Sigmoid colon (tissue), 7 donors: ENCODE measurements around the gene SPPL3. TPM values are rescaled to one million over a fixed set of nuclear protein-coding genes. Genes with fewer than 3 reads are reported as not detected.

Experiments used
- DNase-seq: peaks from one replicate; pipeline ENCODE4 v3.0.0-alpha.2; 2019
- H3K27ac ChIP-seq, 4 donors: fragments of 200-600 bp; sonication (generic); one replicate each; pipeline ENCODE4 v1.5.1; 2016 to 2019; ENCODE audit warnings: mild to moderate bottlenecking in 1 of 4
- H3K27me3 ChIP-seq, 3 donors: fragments of 200-600 bp; sonication (generic); one replicate each; pipeline ENCODE4 v1.5.1; 2019; ENCODE audit warnings: mild to moderate bottlenecking in 1 of 3
- H3K36me3 ChIP-seq, 4 donors: fragments of 200-600 bp; sonication (generic); one replicate each; pipeline ENCODE4 v1.5.1; 2016 to 2019
- H3K4me1 ChIP-seq, 4 donors: fragments of 200-600 bp; sonication (generic); one replicate each; pipeline ENCODE4 v1.5.1; 2017 to 2019
- H3K4me3 ChIP-seq, 4 donors: fragments of 200-600 bp; sonication (generic); one replicate each; pipeline ENCODE4 v1.5.1; 2017 to 2019; ENCODE audit warnings: mild to moderate bottlenecking in 2 of 4, moderate library complexity in 1 of 4
- H3K9me3 ChIP-seq, 4 donors: fragments of 200-600 bp in 3 of 4; sonication (generic) in 3 of 4; one replicate each; pipeline versions ENCODE4 v1.5.1 to v1.6.1; 2013 to 2019
- CTCF ChIP-seq, 4 experiments: fragments of 450-650 bp in 3 of 4; fragments of 200-600 bp in 1 of 4; IDR thresholded peaks; one replicate each; pipeline ENCODE4 v1.5.1; 2016 to 2019; ENCODE audit warnings: antibody characterized with exemption in 4 of 4, mild to moderate bottlenecking in 3 of 4, moderate library complexity in 2 of 4
- EP300 ChIP-seq, 4 donors: sonication (generic); formaldehyde crosslinking; IDR thresholded peaks; one replicate each; pipeline ENCODE4 v1.6.1; 2017; ENCODE audit warnings: antibody characterized with exemption in 4 of 4
- POLR2A ChIP-seq, 2 donors: fragments of 450-650 bp; IDR thresholded peaks; one replicate each; pipeline ENCODE4 v1.6.1; 2016; ENCODE audit warnings: antibody characterized with exemption in 2 of 2, mild to moderate bottlenecking in 2 of 2, moderate library complexity in 2 of 2
- POLR2AphosphoS5 ChIP-seq, 4 donors: sonication (generic); formaldehyde crosslinking; IDR thresholded peaks; one replicate each; pipeline ENCODE4 v1.6.1; 2017; ENCODE audit warnings: antibody characterized with exemption in 4 of 4
- WGBS, 2 donors: extraction: QIAGEN DNeasy Blood & Tissue Kit; methylation state at CpG; one replicate each; pipeline ENCODE4 v1.1.7; 2013; 5-methylcytosine and 5-hydroxymethylcytosine counted together
- intact Hi-C: fragments of 100-400 bp; cut with DNase I; formaldehyde crosslinking; loops from one replicate; pipeline ENCODE4 v1.15.1; 2023
- polyA plus RNA-seq, 3 donors: library from polyadenylated mRNA; stranded (reverse); fragments of 200-250 nt; gene quantifications; one replicate each; pipeline ENCODE4 v1.2.3, GENCODE V29; 2013
- total RNA-seq, 4 donors: library from RNA; depleted of rRNA; stranded (reverse); fragments of >200 nt; gene quantifications; one replicate each; pipeline ENCODE4 v1.1.0, GENCODE V29; 2016
- donor health status: healthy with polysubstance abuse.
- donor health status: Bipolar disorder and iron deficiency.
- donor health status: healthy.

Gene SPPL3
- total and polyA plus RNA-seq, 7 donors, result 8.6 to 28.0 (median 19.3) TPM

GRCh38 chr12:120882055-120882555 lies 22.1 kb downstream of the SPPL3 start:
- Histone ChIP-seq H3K4me3 (no peak overlapping the region), H3K9me3 (no peaks in the 10 kb centered on the region), H3K36me3 (no peaks in the 10 kb centered on the region), H3K27ac (no peak overlapping the region), H3K4me1 (peaks cover 0 to 31% (median 14%) of the 10 kb centered on the region in 4 donors), H3K27me3 (no peaks in the 10 kb centered on the region)
- 91 to 95% methylated on average over 1 of the region's 1 CpG for WGBS, 2 donors
- no peak for DNase-seq
- intact Hi-C loops, result no loop called here
- TF ChIP-seq POLR2A (IDR thresholded peaks at IDR 0.05) (no peak), CTCF (IDR thresholded peaks at IDR 0.05) (no peak), POLR2AphosphoS5 (IDR thresholded peaks at IDR 0.05) (no peak), EP300 (IDR thresholded peaks at IDR 0.05) (no peak)

GRCh38 chr12:120879718-120880300 lies 24.3 kb downstream of the SPPL3 start:
- no peak overlapping the region for H3K27ac ChIP-seq
- intact Hi-C loops, result no loop called here
- TF ChIP-seq POLR2A (IDR thresholded peaks at IDR 0.05) (no peak), EP300 (IDR thresholded peaks at IDR 0.05) (no peak), POLR2AphosphoS5 (IDR thresholded peaks at IDR 0.05) (no peak), CTCF (IDR thresholded peaks at IDR 0.05) (no peak)
- H3K9me3 ChIP-seq, result no peaks in the 10 kb centered on the region
- peaks cover 0 to 24% (median 2%) of the 10 kb centered on the region in 4 donors for H3K4me1 ChIP-seq
- H3K4me3 ChIP-seq, result no peak overlapping the region
- no peak for DNase-seq
- H3K27me3 ChIP-seq, result no peaks in the 10 kb centered on the region
- no peaks in the 10 kb centered on the region for H3K36me3 ChIP-seq
- WGBS, 2 donors, result 92% methylated on average over 3 of the region's 3 CpGs

GRCh38 chr12:120879102-120879501 lies 25.1 kb downstream of the SPPL3 start:
- no peak for DNase-seq
- Histone ChIP-seq H3K27me3 (no peaks in the 10 kb centered on the region), H3K27ac (no peak overlapping the region), H3K4me1 (peaks cover 0 to 22% (median 3%) of the 10 kb centered on the region in 4 donors), H3K4me3 (no peak overlapping the region), H3K36me3 (no peaks in the 10 kb centered on the region), H3K9me3 (no peaks in the 10 kb centered on the region)
- WGBS, 2 donors, result 65 to 78% methylated on average over 3 of the region's 3 CpGs
- TF ChIP-seq POLR2AphosphoS5 (IDR thresholded peaks at IDR 0.05) (no peak), CTCF (IDR thresholded peaks at IDR 0.05) (no peak), EP300 (IDR thresholded peaks at IDR 0.05) (no peak), POLR2A (IDR thresholded peaks at IDR 0.05) (no peak)
- intact Hi-C loops, result no loop called here

- intact Hi-C loops, result no loop called here
- no peak overlapping the region for H3K4me3 ChIP-seq
- peaks cover 0 to 31% (median 16%) of the 10 kb centered on the region in 4 donors for H3K4me1 ChIP-seq
- DNase-seq, result no peak
- TF ChIP-seq POLR2A (IDR thresholded peaks at IDR 0.05), result no peak
- no peak for TF ChIP-seq EP300 (IDR thresholded peaks at IDR 0.05)
- no peak for TF ChIP-seq CTCF (IDR thresholded peaks at IDR 0.05)
- no peaks in the 10 kb centered on the region for H3K36me3 ChIP-seq
- 91 to 95% methylated on average over 5 of the region's 5 CpGs for WGBS, 2 donors
- no peaks in the 10 kb centered on the region for H3K27me3 ChIP-seq
- H3K27ac ChIP-seq, result no peak overlapping the region
- no peaks in the 10 kb centered on the region for H3K9me3 ChIP-seq
Observed at GRCh38 chr12:120874547-120875245, 29.5 kb downstream of the SPPL3 start.
